ENCODE data around the gene RAB4A. TPM values are rescaled to one million over a fixed set of nuclear protein-coding genes. Genes with fewer than 3 reads are reported as not detected.

RAB4A gene
- total and polyA plus RNA-seq, 9 of the 15 experiments (the other 6 are each of a cell fraction or from before 2014, with no cell fraction given) = 8.3 to 61.0 (median 26.7) TPM

GRCh38 chr1:229341774-229342655 lies 71.1 kb downstream of the RAB4A start (continued):
- no peak for TF ChIP-seq CHD4 (IDR thresholded peaks at IDR 0.05; ENCODE audit: insufficient read depth, insufficient replicate concordance, low read depth, low read length, poor library complexity, severe bottlenecking)
- no peak for TF ChIP-seq GTF2F1 (IDR thresholded peaks at IDR 0.05; ENCODE audit: low read depth, low read length)
- no peak for TF ChIP-seq FOXO4 (CRISPR knock-in tag; IDR thresholded peaks at IDR 0.05)
- TF ChIP-seq NCOA1 (IDR thresholded peaks at IDR 0.05; ENCODE audit: low read depth) = no peak
- no peak for TF ChIP-seq XRCC4 (IDR thresholded peaks at IDR 0.05; ENCODE audit: extremely low read depth, insufficient read depth, insufficient read length)
- TF ChIP-seq PTTG1 (tag; IDR thresholded peaks at IDR 0.05; ENCODE audit: low read depth) = no peak
- no peak for TF ChIP-seq NCOA6 (IDR thresholded peaks at IDR 0.05)
- TF ChIP-seq ZNF277 (CRISPR knock-in tag; IDR thresholded peaks at IDR 0.05; ENCODE audit: borderline replicate concordance) = no peak
- TF ChIP-seq HMGXB4 (CRISPR knock-in tag; IDR thresholded peaks at IDR 0.05) = 0 out of 2 replicates have a peak, but pooled peaks have one; percentile 63
- TF ChIP-seq GABPB2 (CRISPR knock-in tag; conservative IDR thresholded peaks at IDR 0.05) = no peak
- TF ChIP-seq TCF7L2 (IDR thresholded peaks at IDR 0.05; ENCODE audit: low read depth, low read length) = no peak
